Vagina (tissue), 2 donors: Measurements from ENCODE around the gene PRSS37.

ENCODE experiments used
- POLR2A ChIP-seq, 2 donors: fragments of 450-650 bp; IDR thresholded peaks; one replicate each; pipeline ENCODE4 v1.6.1; 2017; ENCODE audit warnings: antibody characterized with exemption in 2 of 2, mild to moderate bottlenecking in 2 of 2, moderate library complexity in 2 of 2
- POLR2AphosphoS5 ChIP-seq, 2 donors: sonication (generic); formaldehyde crosslinking; IDR thresholded peaks; one replicate each; pipeline ENCODE4 v1.9.0; 2017; ENCODE audit warnings: antibody characterized with exemption in 2 of 2, mild to moderate bottlenecking in 2 of 2, low read depth in 1 of 2; ENCODE audit not compliant: insufficient read depth in 1 of 2

- TF ChIP-seq POLR2AphosphoS5 (IDR thresholded peaks at IDR 0.05; ENCODE audit: insufficient read depth in 1 of 2, low read depth in 1 of 2) (no peak), POLR2A (IDR thresholded peaks at IDR 0.05) (no peak)
These were observed 43.4 kb upstream of the PRSS37 start for GRCh38 chr7:141884539-141885225.
